Uterus (tissue), 4 donors: Measurements from ENCODE around the gene GALNT5. TPM values are rescaled to one million over a fixed set of nuclear protein-coding genes. Genes with fewer than 3 reads are reported as not detected.

ENCODE experiments used
- DNase-seq, 2 donors: peaks; one replicate each; pipeline ENCODE4 v3.0.0-alpha.2; 2019 to 2020
- H3K27ac ChIP-seq, 2 donors: fragments of 200-600 bp; sonication (generic); 1 replicate in 1 of 2; 2 replicates in 1 of 2; pipeline ENCODE4 v1.5.1; 2016 to 2018
- H3K27me3 ChIP-seq, 2 donors: fragments of 200-600 bp; sonication (generic); one replicate each; pipeline ENCODE4 v1.5.1; 2018 to 2019; ENCODE audit warnings: control low read depth in 1 of 2
- H3K36me3 ChIP-seq, 2 donors: fragments of 200-600 bp; sonication (generic); one replicate each; pipeline ENCODE4 v1.5.1; 2019; ENCODE audit warnings: control low read depth in 1 of 2
- H3K4me1 ChIP-seq, 2 donors: fragments of 200-600 bp; sonication (generic); one replicate each; pipeline ENCODE4 v1.5.1; 2018 to 2019; ENCODE audit warnings: control low read depth in 1 of 2
- H3K4me3 ChIP-seq, 2 donors: fragments of 200-600 bp; sonication (generic); 1 replicate in 1 of 2; 2 replicates in 1 of 2; pipeline ENCODE4 v1.5.1; 2018 to 2019; ENCODE audit warnings: mild to moderate bottlenecking in 1 of 2
- H3K9me3 ChIP-seq, 2 donors: fragments of 200-600 bp; sonication (generic); one replicate each; pipeline ENCODE4 v1.5.1; 2019; ENCODE audit warnings: control low read depth in 1 of 2
- CTCF ChIP-seq, 4 experiments: fragments of 200-600 bp in 2 of 4; fragments of 450-650 bp in 2 of 4; sonication (generic) in 2 of 4; IDR thresholded peaks; one replicate each; pipeline ENCODE4 v1.5.1; 2016 to 2019; ENCODE audit warnings: antibody characterized with exemption in 4 of 4, mild to moderate bottlenecking in 2 of 4, moderate library complexity in 1 of 4
- POLR2A ChIP-seq, 2 donors: fragments of 450-650 bp; IDR thresholded peaks; one replicate each; pipeline ENCODE4 v1.6.1; 2016; ENCODE audit warnings: antibody characterized with exemption in 2 of 2, mild to moderate bottlenecking in 1 of 2, moderate library complexity in 1 of 2
- intact Hi-C: fragments of 100-400 bp; cut with DNase I; formaldehyde crosslinking; loops from one replicate; pipeline ENCODE4 v1.15.1; 2023; ENCODE audit warnings: low total_unique reads
- total RNA-seq, 4 donors: library from RNA; depleted of rRNA in 3 of 4; stranded (reverse); fragments of >200 nt in 3 of 4; gene quantifications; one replicate each; pipeline versions ENCODE4 v1.1.0 to v1.2.4, GENCODE V29; 2014 to 2023
- donor health status: DM: yes; HTN: yes; CAD: no.

The GALNT5 gene
- total RNA-seq, 4 donors from 2014 or later = 0.26 to 8.1 TPM; not detected in 2

GRCh38 chr2:157348291-157348921 lies 90.9 kb downstream of the GALNT5 start:
- Histone ChIP-seq H3K27ac (no peak overlapping the region), H3K27me3 (no peaks in the 10 kb centered on the region), H3K4me3 (no peak overlapping the region), H3K9me3 (no peaks in the 10 kb centered on the region), H3K4me1 (no peaks in the 10 kb centered on the region), H3K36me3 (no peaks in the 10 kb centered on the region)
- TF ChIP-seq CTCF (IDR thresholded peaks at IDR 0.05) = no peak
- TF ChIP-seq POLR2A (IDR thresholded peaks at IDR 0.05) = no peak
- no peak for DNase-seq
- intact Hi-C loops = no loop called here

GRCh38 chr2:157349949-157350515 lies 92.5 kb downstream of the GALNT5 start:
- no peaks in the 10 kb centered on the region for H3K36me3 ChIP-seq
- intact Hi-C loops = no loop called here
- TF ChIP-seq POLR2A (IDR thresholded peaks at IDR 0.05) = no peak
- no peak for TF ChIP-seq CTCF (IDR thresholded peaks at IDR 0.05)

DNA sequence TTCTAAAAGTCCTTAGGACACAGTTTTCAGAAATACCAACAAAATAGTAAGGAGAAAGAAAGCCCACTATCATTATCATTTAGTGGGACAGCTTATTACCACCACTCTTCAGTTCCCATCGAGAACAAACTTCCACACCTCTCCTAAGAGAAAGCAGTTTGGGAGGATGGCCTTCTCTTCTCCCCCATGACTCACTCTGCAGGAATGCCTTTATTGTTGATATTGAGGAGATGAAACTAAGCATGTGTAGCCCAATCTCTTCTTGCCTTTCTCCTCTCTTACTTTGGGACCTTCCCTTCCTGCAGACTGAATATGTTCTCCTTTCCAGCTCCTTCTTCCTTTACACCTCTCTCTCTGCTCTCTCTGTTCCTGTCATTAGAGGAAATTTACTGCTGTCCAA lies 98.1 kb downstream of the GALNT5 start:
- intact Hi-C loops = no loop called here
- H3K27me3 ChIP-seq = no peaks in the 10 kb centered on the region
- H3K4me3 ChIP-seq = no peak overlapping the region
- no peaks in the 10 kb centered on the region for H3K4me1 ChIP-seq
- no peak overlapping the region for H3K27ac ChIP-seq
- no peak for DNase-seq
- TF ChIP-seq CTCF (IDR thresholded peaks at IDR 0.05) (no peak), POLR2A (IDR thresholded peaks at IDR 0.05) (no peak)
- H3K9me3 ChIP-seq = no peaks in the 10 kb centered on the region
- no peaks in the 10 kb centered on the region for H3K36me3 ChIP-seq

More at GRCh38 chr2:157349949-157350515, 92.5 kb downstream of the GALNT5 start:
- Histone ChIP-seq H3K27me3 (no peaks in the 10 kb centered on the region), H3K4me3 (no peak overlapping the region), H3K27ac (no peak overlapping the region), H3K4me1 (no peaks in the 10 kb centered on the region), H3K9me3 (no peaks in the 10 kb centered on the region)
- DNase-seq = no peak

GRCh38 chr2:157359628-157360027 lies 102.1 kb downstream of the GALNT5 start:
- intact Hi-C loops = no loop called here
- Histone ChIP-seq H3K27ac (no peak overlapping the region), H3K36me3 (no peaks in the 10 kb centered on the region), H3K27me3 (no peaks in the 10 kb centered on the region), H3K9me3 (no peaks in the 10 kb centered on the region), H3K4me1 (no peaks in the 10 kb centered on the region), H3K4me3 (no peak overlapping the region)
- TF ChIP-seq POLR2A (IDR thresholded peaks at IDR 0.05) = no peak
- TF ChIP-seq CTCF (IDR thresholded peaks at IDR 0.05) = no peak
- no peak for DNase-seq

DNA sequence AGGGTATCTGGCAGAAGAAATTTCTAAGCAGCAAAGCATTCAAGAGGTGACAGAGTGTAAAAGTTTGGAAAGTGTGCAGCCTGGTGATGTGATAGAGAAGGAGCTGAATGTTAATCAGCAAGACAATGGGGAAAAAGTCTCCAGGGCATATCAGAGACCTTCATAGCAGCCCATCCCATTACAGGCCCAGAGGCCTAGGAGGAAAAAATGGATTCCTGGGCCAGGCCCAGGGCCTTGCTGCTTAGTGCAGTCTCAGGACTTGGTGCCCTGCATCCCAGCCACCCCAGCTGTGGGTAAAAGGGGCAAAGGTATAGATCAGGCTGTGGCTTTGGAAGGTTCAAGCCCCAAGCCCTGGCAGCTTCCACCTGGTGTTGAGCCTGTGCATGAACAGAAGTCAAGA lies 104.0 kb downstream of the GALNT5 start:
- no peaks in the 10 kb centered on the region for H3K4me1 ChIP-seq
- no peaks in the 10 kb centered on the region for H3K9me3 ChIP-seq
- TF ChIP-seq CTCF (IDR thresholded peaks at IDR 0.05) (no peak), POLR2A (IDR thresholded peaks at IDR 0.05) (no peak)
- intact Hi-C loops = no loop called here
- DNase-seq = no peak
- no peak overlapping the region for H3K27ac ChIP-seq
- no peak overlapping the region for H3K4me3 ChIP-seq
- no peaks in the 10 kb centered on the region for H3K36me3 ChIP-seq
- H3K27me3 ChIP-seq = no peaks in the 10 kb centered on the region
